Thyroid gland (tissue), 4 donors: Measurements from ENCODE around the gene PPARGC1A. TPM values are rescaled to one million over a fixed set of nuclear protein-coding genes. Genes with fewer than 3 reads are reported as not detected.

Source experiments
- DNase-seq, 2 donors: peaks; one replicate each; pipeline ENCODE4 v3.0.0-alpha.2; 2019
- H3K27ac ChIP-seq, 3 donors: fragments of 200-600 bp; sonication (generic); 1 replicate in 2 of 3; 2 replicates in 1 of 3; pipeline ENCODE4 v1.5.1; 2016 to 2019; ENCODE audit warnings: mild to moderate bottlenecking in 1 of 3, moderate library complexity in 1 of 3
- H3K27me3 ChIP-seq: fragments of 200-600 bp; sonication (generic); one replicate; pipeline ENCODE4 v1.5.1; 2019
- H3K36me3 ChIP-seq, 2 donors: fragments of 200-600 bp; sonication (generic); one replicate each; pipeline ENCODE4 v1.5.1; 2016 to 2019
- H3K4me1 ChIP-seq, 2 donors: fragments of 200-600 bp; sonication (generic); one replicate each; pipeline ENCODE4 v1.5.1; 2017 to 2019
- H3K4me3 ChIP-seq, 3 donors: fragments of 200-600 bp; sonication (generic); replicated peaks in 1 of 3; 1 replicate in 2 of 3; 2 replicates in 1 of 3; pipeline ENCODE4 v1.5.1; 2016; ENCODE audit warnings: mild to moderate bottlenecking in 1 of 3
- H3K9me3 ChIP-seq: fragments of 200-600 bp; sonication (generic); one replicate; pipeline ENCODE4 v1.5.1; 2017
- CTCF ChIP-seq, 6 experiments: fragments of 200-600 bp in 3 of 6; fragments of 450-650 bp in 3 of 6; sonication (generic) in 3 of 6; IDR thresholded peaks; one replicate each; pipeline ENCODE4 v1.5.1; 2016 to 2019; ENCODE audit warnings: antibody characterized with exemption in 6 of 6, mild to moderate bottlenecking in 2 of 6, inconsistent platforms in 1 of 6, moderate library complexity in 1 of 6
- POLR2A ChIP-seq, 2 donors: fragments of 450-650 bp; IDR thresholded peaks; one replicate each; pipeline ENCODE4 v1.6.1; 2017; ENCODE audit warnings: antibody characterized with exemption in 2 of 2, mild to moderate bottlenecking in 2 of 2, moderate library complexity in 1 of 2
- WGBS, 2 donors: methylation state at CpG; one replicate each; pipeline ENCODE4 v1.1.5; 2017; 5-methylcytosine and 5-hydroxymethylcytosine counted together
- intact Hi-C: fragments of 100-400 bp; cut with DNase I; formaldehyde crosslinking; loops from one replicate; pipeline ENCODE4 v1.15.1; 2023
- total RNA-seq, 4 donors: library from RNA; depleted of rRNA; stranded (reverse); fragments of >200 nt; gene quantifications; one replicate each; pipeline ENCODE4 v1.2.3, GENCODE V29; 2016

Gene PPARGC1A
- total RNA-seq, 4 donors from 2014 or later = 58.5 to 128 (median 96.2) TPM

- H3K27ac ChIP-seq = no peak overlapping the region
- WGBS, 2 donors = 78 to 79% methylated on average over 7 of the region's 7 CpGs
Measured at GRCh38 chr4:23779839-23780238, 110.0 kb downstream of the PPARGC1A start.

GRCh38 chr4:23779422-23779821, 110.4 kb downstream of the PPARGC1A start:
- no peak for DNase-seq
- Histone ChIP-seq H3K27ac (no peak overlapping the region), H3K27me3 (no peaks in the 10 kb centered on the region), H3K9me3 (no peaks in the 10 kb centered on the region), H3K4me1 (peaks cover 0 to 5% of the 10 kb centered on the region in 2 donors), H3K4me3 (no peak overlapping the region), H3K36me3 (no peaks in the 10 kb centered on the region)
- WGBS, 2 donors = 84 to 85% methylated on average over 6 of the region's 6 CpGs
- intact Hi-C loops = no loop called here
- TF ChIP-seq CTCF (IDR thresholded peaks at IDR 0.05) (no peak), POLR2A (IDR thresholded peaks at IDR 0.05) (no peak)

More at GRCh38 chr4:23779839-23780238, 110.0 kb downstream of the PPARGC1A start:
- Histone ChIP-seq H3K9me3 (no peaks in the 10 kb centered on the region), H3K27me3 (no peaks in the 10 kb centered on the region), H3K4me3 (no peak overlapping the region), H3K36me3 (no peaks in the 10 kb centered on the region), H3K4me1 (peaks cover 0 to 5% of the 10 kb centered on the region in 2 donors)
- no peak for DNase-seq
- TF ChIP-seq POLR2A (IDR thresholded peaks at IDR 0.05) = no peak
- no peak for TF ChIP-seq CTCF (IDR thresholded peaks at IDR 0.05)
- intact Hi-C loops = no loop called here

- peaks cover 0 to 5% of the 10 kb centered on the region in 2 donors for H3K4me1 ChIP-seq
- intact Hi-C loops = no loop called here
Measured at GRCh38 chr4:23775694-23776093, 114.2 kb downstream of the PPARGC1A start.

GRCh38 chr4:23774909-23775308, 114.9 kb downstream of the PPARGC1A start:
- Histone ChIP-seq H3K27ac (no peak overlapping the region), H3K36me3 (no peaks in the 10 kb centered on the region), H3K4me3 (no peak overlapping the region), H3K27me3 (no peaks in the 10 kb centered on the region), H3K4me1 (peaks cover 0 to 5% of the 10 kb centered on the region in 2 donors), H3K9me3 (no peaks in the 10 kb centered on the region)
- WGBS, 2 donors = 68 to 72% methylated on average over 5 of the region's 5 CpGs
- no peak for DNase-seq
- intact Hi-C loops = no loop called here
- TF ChIP-seq POLR2A (IDR thresholded peaks at IDR 0.05) (no peak), CTCF (IDR thresholded peaks at IDR 0.05) (no peak)

More at GRCh38 chr4:23775694-23776093, 114.2 kb downstream of the PPARGC1A start:
- TF ChIP-seq CTCF (IDR thresholded peaks at IDR 0.05) (peak in 4 of 6 experiments; percentile 15 to 38 (median 35)), POLR2A (IDR thresholded peaks at IDR 0.05) (no peak)
- no peaks in the 10 kb centered on the region for H3K36me3 ChIP-seq
- no peak overlapping the region for H3K27ac ChIP-seq
- H3K27me3 ChIP-seq = no peaks in the 10 kb centered on the region
- H3K9me3 ChIP-seq = no peaks in the 10 kb centered on the region
- no peak overlapping the region for H3K4me3 ChIP-seq
- peak; percentile 31 to 33 for DNase-seq

GRCh38 chr4:23773884-23774636, 115.8 kb downstream of the PPARGC1A start:
- WGBS, 2 donors = 57 to 67% methylated on average over 2 of the region's 2 CpGs
- no peaks in the 10 kb centered on the region for H3K36me3 ChIP-seq
- peaks cover 0 to 5% of the 10 kb centered on the region in 2 donors for H3K4me1 ChIP-seq
- no peak overlapping the region for H3K27ac ChIP-seq
- no peak overlapping the region for H3K4me3 ChIP-seq
- intact Hi-C loops = no loop called here
- H3K27me3 ChIP-seq = no peaks in the 10 kb centered on the region
- no peak for DNase-seq
- TF ChIP-seq POLR2A (IDR thresholded peaks at IDR 0.05) (no peak), CTCF (IDR thresholded peaks at IDR 0.05) (no peak)
- no peaks in the 10 kb centered on the region for H3K9me3 ChIP-seq
